ES-I3 (cell line): ENCODE measurements around the gene TNPO3.

Experiments
- H3K36me3 ChIP-seq: 2 replicates; pipeline ENCODE4 v1.6.1; 2013; ENCODE audit warnings: mild to moderate bottlenecking, low read length, control low read depth, moderate library complexity; ENCODE audit not compliant: insufficient read depth
- H3K4me1 ChIP-seq: 2 replicates; pipeline ENCODE4 v1.6.1; 2013; ENCODE audit warnings: mild to moderate bottlenecking, control low read depth, low read length; ENCODE audit not compliant: insufficient read depth
- H3K9ac ChIP-seq: 2 replicates; pipeline ENCODE4 v1.6.1; 2013; ENCODE audit warnings: low read depth, mild to moderate bottlenecking, low read length, moderate library complexity
- H3K9me3 ChIP-seq: 2 replicates; pipeline ENCODE4 v1.6.1; 2013; ENCODE audit warnings: mild to moderate bottlenecking, low read length, moderate library complexity; ENCODE audit not compliant: control insufficient read depth, insufficient read depth

Gene TNPO3

GRCh38 chr7:128939075-128939860 is 115.6 kb downstream of the TNPO3 start:
- Histone ChIP-seq H3K36me3 (no peaks in the 10 kb centered on the region), H3K4me1 (peaks cover 3% of the 10 kb centered on the region; the same call in 1 of the 2 replicates), H3K9me3 (no peaks in the 10 kb centered on the region), H3K9ac (no peak overlapping the region)

- H3K36me3 ChIP-seq: no peaks in the 10 kb centered on the region
- H3K9ac ChIP-seq: peak overlapping the region; percentile 41; the same call in 1 of the 2 replicates
- no peaks in the 10 kb centered on the region for H3K9me3 ChIP-seq
- H3K4me1 ChIP-seq: peaks cover 3% of the 10 kb centered on the region; the same call in 1 of the 2 replicates
These were observed 116.3 kb downstream of the TNPO3 start for GRCh38 chr7:128938544-128939074.

- no peaks in the 10 kb centered on the region for H3K9me3 ChIP-seq
- H3K36me3 ChIP-seq: no peaks in the 10 kb centered on the region
- H3K4me1 ChIP-seq: peaks cover 3% of the 10 kb centered on the region; the same call in 1 of the 2 replicates
- peak within 1 kb of the TSS; percentile 41 for H3K9ac ChIP-seq
These were observed 117.0 kb downstream of the TNPO3 start, which contains the start of gene IRF5 for GRCh38 chr7:128937647-128938543. Gene IRF5, plus strand, starts transcription at chr7:128937927. Its CDS starts 4,155 bp downstream, at chr7:128942082.

- no peaks in the 10 kb centered on the region for H3K36me3 ChIP-seq
- H3K4me1 ChIP-seq: peaks cover 3% of the 10 kb centered on the region; the same call in 1 of the 2 replicates
- peak overlapping the region; percentile 41; the same call in 1 of the 2 replicates for H3K9ac ChIP-seq
- no peaks in the 10 kb centered on the region for H3K9me3 ChIP-seq
These were observed 117.7 kb downstream of the TNPO3 start for GRCh38 chr7:128937271-128937646.

GRCh38 chr7:128936798-128937197 is 118.1 kb downstream of the TNPO3 start:
- H3K9ac ChIP-seq: no peak overlapping the region
- H3K4me1 ChIP-seq: peaks cover 3% of the 10 kb centered on the region; the same call in 1 of the 2 replicates
- H3K9me3 ChIP-seq: no peaks in the 10 kb centered on the region
- no peaks in the 10 kb centered on the region for H3K36me3 ChIP-seq

- Histone ChIP-seq H3K4me1 (no peaks in the 10 kb centered on the region), H3K9ac (no peak overlapping the region), H3K9me3 (no peaks in the 10 kb centered on the region), H3K36me3 (no peaks in the 10 kb centered on the region)
These were observed 119.6 kb downstream of the TNPO3 start for GRCh38 chr7:128935342-128935730.

- no peaks in the 10 kb centered on the region for H3K36me3 ChIP-seq
- no peaks in the 10 kb centered on the region for H3K9me3 ChIP-seq
- H3K4me1 ChIP-seq: no peaks in the 10 kb centered on the region
- no peak overlapping the region for H3K9ac ChIP-seq
These were observed 120.3 kb downstream of the TNPO3 start for GRCh38 chr7:128934361-128935341.

GRCh38 chr7:128933180-128933891 is 121.6 kb downstream of the TNPO3 start:
- H3K4me1 ChIP-seq: no peaks in the 10 kb centered on the region
- H3K9ac ChIP-seq: no peak overlapping the region
- H3K36me3 ChIP-seq: no peaks in the 10 kb centered on the region
- H3K9me3 ChIP-seq: no peaks in the 10 kb centered on the region

GRCh38 chr7:128932862-128933179 is 122.1 kb downstream of the TNPO3 start:
- no peaks in the 10 kb centered on the region for H3K36me3 ChIP-seq
- no peak overlapping the region for H3K9ac ChIP-seq
- no peaks in the 10 kb centered on the region for H3K9me3 ChIP-seq
- no peaks in the 10 kb centered on the region for H3K4me1 ChIP-seq

- Histone ChIP-seq H3K9ac (no peak overlapping the region), H3K9me3 (no peaks in the 10 kb centered on the region), H3K4me1 (no peaks in the 10 kb centered on the region), H3K36me3 (no peaks in the 10 kb centered on the region)
These were observed 122.7 kb downstream of the TNPO3 start for GRCh38 chr7:128931965-128932861.

- H3K4me1 ChIP-seq: no peaks in the 10 kb centered on the region
- no peak overlapping the region for H3K9ac ChIP-seq
- H3K36me3 ChIP-seq: no peaks in the 10 kb centered on the region
- no peaks in the 10 kb centered on the region for H3K9me3 ChIP-seq
These were observed 123.6 kb downstream of the TNPO3 start for GRCh38 chr7:128931190-128931798.
